ENCODE data around the gene ODAD4. TPM values are rescaled to one million over a fixed set of nuclear protein-coding genes. Genes with fewer than 3 reads are reported as not detected.
A peak's percentile ranks its signal among the peaks of the same experiment; 100 is the strongest.

ODAD4 gene
- total RNA-seq, 2 donors from 2014 or later, result 3.7 to 4.3 TPM

DNA sequence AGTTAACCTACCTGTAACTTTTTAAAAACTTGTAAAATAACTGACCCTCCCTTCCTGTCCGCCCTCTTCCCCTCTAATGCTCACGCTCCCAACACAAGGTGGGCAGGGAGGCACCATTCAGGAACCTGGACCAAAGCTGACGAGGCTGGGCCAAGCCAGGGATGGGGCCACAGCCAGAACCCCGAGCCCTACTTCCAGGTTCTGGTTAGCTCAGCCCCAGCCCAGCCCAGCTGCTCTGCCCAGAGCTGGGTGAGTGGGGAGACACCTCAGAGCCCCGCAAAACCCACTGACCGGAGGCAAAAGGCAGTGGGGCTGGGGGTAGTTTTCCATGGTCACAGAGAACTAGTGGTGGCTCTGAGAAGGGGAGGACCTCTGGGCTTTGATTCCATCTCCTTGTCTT lies 43.6 kb downstream of the ODAD4 start:
- Mint-ChIP-seq H3K36me3 (ENCODE audit: low read depth) (peaks cover 6% of the 10 kb centered on the region), H3K4me1 (peaks cover 15% of the 10 kb centered on the region), H3K27ac (peak overlapping the region; percentile 47), H3K4me3 (no peak overlapping the region), H3K27me3 (no peaks in the 10 kb centered on the region)
- no peaks in the 10 kb centered on the region for H3K9me3 ChIP-seq (ENCODE audit: control insufficient read depth, low read length, poor library complexity, severe bottlenecking)
- DNase-seq (no peak), ATAC-seq (no peak)

DNA sequence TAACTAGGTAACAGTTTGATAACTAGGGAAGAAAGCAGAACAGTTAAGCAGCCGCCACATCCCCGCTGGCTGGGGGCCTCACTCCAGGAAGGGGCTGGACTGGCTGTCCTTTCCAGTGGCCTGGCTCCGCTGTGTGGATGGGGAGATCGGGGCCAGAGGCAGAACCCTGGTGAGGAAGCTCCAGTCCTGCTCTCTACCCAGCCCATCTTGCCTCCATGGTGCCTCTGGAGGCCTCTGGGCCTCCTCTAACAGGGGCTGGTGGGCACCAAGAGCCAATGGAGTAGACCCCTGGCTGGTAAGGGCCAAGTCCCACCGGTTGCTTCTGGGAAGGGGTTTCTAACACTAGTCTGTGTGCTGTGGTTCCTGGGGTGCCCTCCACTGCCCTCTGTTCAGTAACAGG lies 44.2 kb downstream of the ODAD4 start:
- H3K4me3 Mint-ChIP-seq, result no peak overlapping the region

DNA sequence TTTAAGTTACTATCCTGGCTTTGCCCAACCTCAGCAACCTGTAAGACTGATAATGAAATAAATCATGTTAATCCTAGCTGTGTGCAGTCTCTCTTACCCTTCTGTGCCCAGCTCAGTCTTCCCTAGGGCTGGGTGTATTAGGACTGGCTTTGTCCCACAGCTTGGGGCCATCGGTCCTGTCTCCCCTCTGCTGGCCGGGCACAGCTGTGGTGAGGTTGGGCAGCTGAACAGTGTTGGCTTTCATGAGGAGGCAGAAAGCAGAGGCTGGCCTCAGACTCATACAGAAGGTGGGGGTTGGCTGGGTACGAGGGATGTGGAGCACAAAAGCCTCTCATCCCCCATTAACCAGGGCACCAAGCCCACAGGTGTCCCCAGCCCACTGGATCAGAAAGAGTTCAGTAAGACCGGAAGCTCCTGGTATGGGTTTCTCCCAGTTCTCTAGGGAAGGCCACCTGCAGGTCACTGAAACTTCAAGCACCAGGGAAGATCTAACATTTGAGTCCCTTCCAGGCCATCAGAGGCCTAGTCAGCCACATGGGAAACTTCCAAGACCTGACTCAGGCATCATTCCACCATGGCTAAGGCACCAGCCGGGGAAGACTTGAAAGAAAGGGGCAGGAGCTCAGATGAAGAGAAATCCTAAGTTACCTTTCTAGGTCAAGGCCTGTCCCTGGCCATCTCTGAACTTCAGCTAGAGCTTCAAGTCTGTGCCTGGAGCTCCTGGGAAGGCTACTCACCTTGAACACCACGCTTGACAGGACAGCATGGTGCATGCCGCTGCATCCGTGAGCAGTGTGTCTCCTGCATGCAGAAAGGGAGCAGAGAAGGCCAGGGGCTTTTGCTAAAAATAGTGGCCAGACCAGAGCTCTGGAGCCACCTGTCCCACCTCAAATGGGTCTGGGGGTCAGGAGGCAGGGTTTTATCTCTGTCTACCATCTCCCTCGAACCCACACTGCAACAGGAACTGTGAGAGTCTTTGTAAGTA lies 45.0 kb downstream of the ODAD4 start:
- DNase-seq, result no peak
- Mint-ChIP-seq H3K36me3 (ENCODE audit: low read depth) (peaks cover 6% of the 10 kb centered on the region), H3K27me3 (no peaks in the 10 kb centered on the region), H3K4me1 (peaks cover 15% of the 10 kb centered on the region), H3K27ac (no peak overlapping the region), H3K4me3 (no peak overlapping the region)
- H3K9me3 ChIP-seq (ENCODE audit: control insufficient read depth, low read length, poor library complexity, severe bottlenecking), result no peaks in the 10 kb centered on the region
- no peak for ATAC-seq

More for the DNA sequence above, 44.2 kb downstream of the ODAD4 start:
- H3K9me3 ChIP-seq (ENCODE audit: control insufficient read depth, low read length, poor library complexity, severe bottlenecking), result no peaks in the 10 kb centered on the region
- Mint-ChIP-seq H3K36me3 (ENCODE audit: low read depth) (peaks cover 6% of the 10 kb centered on the region), H3K27me3 (no peaks in the 10 kb centered on the region), H3K27ac (peak overlapping the region; percentile 47), H3K4me1 (peaks cover 15% of the 10 kb centered on the region)
- ATAC-seq (no peak), DNase-seq (no peak)

DNA sequence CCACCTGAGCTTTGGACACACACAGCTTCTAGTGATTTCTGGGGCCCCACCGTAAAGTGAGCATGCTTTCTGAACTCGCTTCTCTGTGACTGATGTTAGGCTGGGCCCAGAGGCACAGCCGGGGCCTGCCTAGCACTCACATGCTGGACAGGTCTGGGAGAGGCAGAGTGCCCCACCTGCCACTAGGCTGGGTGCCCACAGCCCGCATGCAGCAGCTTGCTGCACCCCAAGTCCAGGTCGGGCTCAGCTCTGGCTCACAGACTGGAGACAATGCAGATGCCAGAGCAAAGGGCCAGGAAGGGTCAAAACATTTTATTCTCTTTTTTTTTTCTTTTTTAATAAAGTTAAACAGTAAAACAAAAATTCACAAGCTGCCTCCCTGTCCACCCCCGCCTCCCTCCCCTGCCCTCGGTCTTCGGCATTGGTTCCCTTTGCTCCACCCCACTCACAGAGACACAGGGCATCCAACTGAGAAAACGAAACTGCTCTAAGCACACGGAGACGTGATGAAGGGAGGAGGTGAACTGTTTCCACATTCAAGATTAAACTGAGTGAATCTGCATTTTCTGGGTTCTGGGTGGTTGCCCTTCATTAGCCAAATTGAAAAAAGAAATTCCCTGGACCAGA lies 45.8 kb downstream of the ODAD4 start:
- H3K4me3 Mint-ChIP-seq, result no peak overlapping the region
- no peak overlapping the region for H3K27ac Mint-ChIP-seq
- ATAC-seq (no peak), DNase-seq (no peak)
- peaks cover 13% of the 10 kb centered on the region for H3K4me1 Mint-ChIP-seq
- peaks cover 6% of the 10 kb centered on the region for H3K36me3 Mint-ChIP-seq (ENCODE audit: low read depth)
- H3K27me3 Mint-ChIP-seq, result no peaks in the 10 kb centered on the region
- no peaks in the 10 kb centered on the region for H3K9me3 ChIP-seq (ENCODE audit: control insufficient read depth, low read length, poor library complexity, severe bottlenecking)

DNA sequence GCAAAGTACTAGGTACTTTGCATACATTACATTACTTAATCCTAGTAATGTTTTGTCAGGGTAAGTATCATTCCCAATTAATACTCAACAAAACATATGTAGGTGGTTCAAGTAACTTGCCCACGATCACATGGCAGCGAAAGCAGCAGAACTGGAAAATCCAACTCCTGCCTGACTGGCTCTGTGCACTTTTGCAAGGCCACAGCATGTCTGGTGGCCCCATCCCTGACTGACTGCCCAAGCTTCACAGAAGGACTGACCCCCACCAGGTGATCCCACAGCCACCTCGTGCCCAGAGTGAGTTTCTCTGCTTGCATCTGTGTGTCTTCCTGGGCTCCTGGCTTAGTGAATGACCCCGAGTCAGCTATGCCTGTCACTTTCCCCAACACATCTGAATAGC lies 47.6 kb downstream of the ODAD4 start:
- DNase-seq (no peak), ATAC-seq (no peak)
- H3K9me3 ChIP-seq (ENCODE audit: control insufficient read depth, low read length, poor library complexity, severe bottlenecking), result no peaks in the 10 kb centered on the region
- H3K4me3 Mint-ChIP-seq, result no peak overlapping the region
- no peak overlapping the region for H3K27ac Mint-ChIP-seq
- H3K27me3 Mint-ChIP-seq, result no peaks in the 10 kb centered on the region
- peaks cover 8% of the 10 kb centered on the region for H3K4me1 Mint-ChIP-seq
- peaks cover 9% of the 10 kb centered on the region for H3K36me3 Mint-ChIP-seq (ENCODE audit: low read depth)

DNA sequence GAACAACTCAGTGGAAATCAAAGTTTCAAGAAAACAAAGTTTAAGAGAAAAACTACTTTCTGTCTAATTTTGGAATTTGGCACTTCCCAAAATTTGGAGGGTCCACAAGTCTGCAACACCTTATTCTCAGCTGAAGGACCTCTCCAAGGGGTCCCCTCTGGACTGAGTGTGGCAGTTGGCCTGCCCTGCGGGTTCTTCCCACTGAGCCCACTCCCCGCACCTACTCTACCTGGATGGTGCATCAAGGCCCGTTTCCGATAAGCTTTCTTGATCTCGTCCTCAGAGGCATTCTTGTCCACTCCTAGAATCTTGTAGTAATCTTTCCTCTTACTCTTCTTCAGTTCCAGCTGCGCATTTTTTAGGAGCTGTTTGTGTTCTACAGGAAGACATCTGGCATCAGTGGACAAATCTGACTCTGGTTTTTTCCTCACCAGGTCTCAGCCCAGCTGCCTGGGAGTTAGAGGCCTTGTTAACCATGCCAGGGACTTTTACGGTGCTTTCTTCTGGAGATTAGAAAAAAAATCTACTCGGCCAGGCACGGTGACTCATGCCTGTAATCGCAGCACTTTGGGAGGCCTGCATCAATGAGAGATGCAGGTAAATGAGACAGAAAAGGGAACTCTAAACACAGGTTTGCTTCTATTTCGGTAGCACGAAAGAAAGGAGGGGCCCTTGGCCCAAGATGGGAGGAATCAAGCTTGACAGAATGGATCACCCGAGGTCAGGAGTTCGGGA lies 51.8 kb downstream of the ODAD4 start:
- H3K4me1 Mint-ChIP-seq, result peaks cover 4% of the 10 kb centered on the region
- H3K27ac Mint-ChIP-seq, result no peak overlapping the region
- ATAC-seq (no peak), DNase-seq (no peak)
- no peaks in the 10 kb centered on the region for H3K27me3 Mint-ChIP-seq
- no peaks in the 10 kb centered on the region for H3K9me3 ChIP-seq (ENCODE audit: control insufficient read depth, low read length, poor library complexity, severe bottlenecking)
- no peak overlapping the region for H3K4me3 Mint-ChIP-seq
- H3K36me3 Mint-ChIP-seq (ENCODE audit: low read depth), result peaks cover 13% of the 10 kb centered on the region

DNA sequence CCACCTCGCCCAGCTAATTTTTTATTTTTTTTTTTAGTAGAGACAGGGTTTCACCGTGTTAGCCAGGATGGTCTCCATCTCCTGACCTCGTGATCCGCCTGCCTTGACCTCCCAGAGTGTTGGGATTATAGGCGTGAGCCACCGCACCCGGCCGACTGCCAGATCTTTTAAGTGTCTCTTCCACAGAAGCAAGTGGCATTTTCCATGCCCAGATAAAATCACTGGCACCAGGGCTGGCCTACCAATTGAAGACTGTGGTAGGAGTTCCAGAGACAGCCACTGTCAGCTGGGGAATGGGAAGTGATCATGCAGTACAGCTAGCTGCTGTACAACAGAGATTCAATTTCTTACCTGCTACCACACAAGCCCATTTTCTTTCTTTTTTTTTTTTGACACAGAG lies 54.0 kb downstream of the ODAD4 start:
- Mint-ChIP-seq H3K27ac (peak overlapping the region; percentile 6), H3K36me3 (ENCODE audit: low read depth) (peaks cover 11% of the 10 kb centered on the region), H3K4me1 (peaks cover 4% of the 10 kb centered on the region), H3K27me3 (no peaks in the 10 kb centered on the region), H3K4me3 (no peak overlapping the region)
- ATAC-seq (no peak), DNase-seq (no peak)
- H3K9me3 ChIP-seq (ENCODE audit: control insufficient read depth, low read length, poor library complexity, severe bottlenecking), result no peaks in the 10 kb centered on the region

DNA sequence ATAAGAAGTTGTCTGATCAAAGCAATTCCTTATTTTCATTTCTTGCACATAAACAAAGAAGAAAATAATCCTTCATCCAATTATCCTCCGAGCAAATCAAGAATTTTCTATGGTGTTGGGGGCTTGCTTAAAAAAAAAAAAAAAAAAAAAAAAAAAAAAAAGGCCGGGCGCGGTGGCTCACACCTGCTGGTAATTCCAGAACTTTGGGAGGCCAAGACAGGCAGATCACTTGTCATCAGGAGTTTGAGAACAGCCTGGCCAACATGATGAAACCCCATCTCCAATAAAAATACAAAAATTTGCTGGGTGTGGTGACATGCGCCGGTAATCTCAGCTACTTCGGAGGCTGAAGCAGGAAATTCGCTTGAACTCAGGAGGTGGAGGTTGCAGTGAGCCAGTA lies 55.5 kb downstream of the ODAD4 start:
- DNase-seq, result no peak
- Mint-ChIP-seq H3K4me1 (peaks cover 5% of the 10 kb centered on the region), H3K27ac (no peak overlapping the region), H3K27me3 (no peaks in the 10 kb centered on the region), H3K36me3 (ENCODE audit: low read depth) (peaks cover 11% of the 10 kb centered on the region), H3K4me3 (no peak overlapping the region)
- no peaks in the 10 kb centered on the region for H3K9me3 ChIP-seq (ENCODE audit: control insufficient read depth, low read length, poor library complexity, severe bottlenecking)
- no peak for ATAC-seq

DNA sequence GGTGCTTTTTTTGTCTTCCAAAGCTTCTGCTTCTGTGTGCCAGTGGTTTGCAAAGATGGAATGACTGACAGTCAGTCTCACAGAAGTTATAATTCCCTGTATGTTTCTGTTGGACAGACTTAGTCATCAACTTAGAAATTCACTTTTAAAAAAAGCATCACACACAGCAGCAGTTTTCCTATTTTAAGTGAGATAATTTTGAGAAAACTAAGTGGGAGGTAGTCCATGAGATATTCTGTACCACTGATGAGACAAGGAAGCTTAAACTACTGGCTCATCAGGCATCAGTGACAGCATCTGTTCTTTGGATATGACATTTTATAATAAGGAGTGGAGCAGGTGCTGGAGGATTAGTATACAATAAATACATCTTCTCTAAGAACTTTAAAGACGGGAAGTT lies 56.2 kb downstream of the ODAD4 start:
- no peaks in the 10 kb centered on the region for H3K9me3 ChIP-seq (ENCODE audit: control insufficient read depth, low read length, poor library complexity, severe bottlenecking)
- ATAC-seq, result no peak
- no peak for DNase-seq
- Mint-ChIP-seq H3K4me3 (no peak overlapping the region), H3K4me1 (peaks cover 7% of the 10 kb centered on the region), H3K36me3 (ENCODE audit: low read depth) (peaks cover 10% of the 10 kb centered on the region), H3K27me3 (no peaks in the 10 kb centered on the region), H3K27ac (no peak overlapping the region)

DNA sequence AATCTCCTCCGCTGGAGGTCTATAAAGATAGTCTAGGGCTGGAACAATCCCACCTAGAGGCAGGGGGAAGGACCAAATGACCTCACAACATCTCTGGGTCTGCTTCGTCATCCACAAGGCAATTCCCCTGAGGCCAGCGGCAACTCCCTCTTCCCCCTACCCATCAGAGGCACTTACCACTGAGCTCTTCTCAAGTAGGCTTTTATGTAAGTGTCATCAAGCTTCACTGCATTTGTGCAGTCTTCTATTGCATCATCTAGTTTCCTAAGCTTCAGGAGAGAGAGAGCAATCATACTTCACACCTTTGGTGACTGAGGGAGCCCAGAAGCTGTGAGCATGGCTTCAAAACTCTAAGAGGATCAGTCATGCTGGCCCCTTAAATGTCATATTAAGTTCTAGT lies 57.2 kb downstream of the ODAD4 start:
- H3K4me3 Mint-ChIP-seq, result no peak overlapping the region
- H3K27me3 Mint-ChIP-seq, result no peaks in the 10 kb centered on the region
- ATAC-seq (no peak), DNase-seq (no peak)
- no peak overlapping the region for H3K27ac Mint-ChIP-seq
- peaks cover 7% of the 10 kb centered on the region for H3K4me1 Mint-ChIP-seq
- H3K36me3 Mint-ChIP-seq (ENCODE audit: low read depth), result peaks cover 8% of the 10 kb centered on the region
- H3K9me3 ChIP-seq (ENCODE audit: control insufficient read depth, low read length, poor library complexity, severe bottlenecking), result no peaks in the 10 kb centered on the region

DNA sequence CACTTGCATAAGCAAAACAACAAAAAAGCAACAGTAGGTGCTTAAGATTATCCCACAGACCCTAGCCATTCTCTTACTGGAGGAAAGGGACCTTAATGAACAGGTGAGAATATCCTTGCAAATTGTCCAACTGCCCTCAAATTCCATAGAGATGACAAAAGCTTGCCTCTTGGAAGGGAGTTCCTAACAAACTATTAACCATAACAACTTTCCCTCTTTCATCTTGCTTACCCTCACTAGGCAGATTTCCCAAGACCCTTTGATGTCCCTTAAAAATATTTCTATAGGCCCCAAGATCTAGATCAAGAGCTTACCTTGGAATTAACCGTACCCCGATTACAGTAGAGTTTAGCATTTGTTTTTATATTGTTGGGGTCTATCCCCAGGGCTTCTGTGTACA lies 58.0 kb downstream of the ODAD4 start:
- H3K9me3 ChIP-seq (ENCODE audit: control insufficient read depth, low read length, poor library complexity, severe bottlenecking), result no peaks in the 10 kb centered on the region
- DNase-seq (no peak), ATAC-seq (no peak)
- Mint-ChIP-seq H3K27me3 (no peaks in the 10 kb centered on the region), H3K4me1 (peaks cover 7% of the 10 kb centered on the region), H3K36me3 (ENCODE audit: low read depth) (peaks cover 8% of the 10 kb centered on the region), H3K4me3 (peak overlapping the region; percentile 12), H3K27ac (no peak overlapping the region)

DNA sequence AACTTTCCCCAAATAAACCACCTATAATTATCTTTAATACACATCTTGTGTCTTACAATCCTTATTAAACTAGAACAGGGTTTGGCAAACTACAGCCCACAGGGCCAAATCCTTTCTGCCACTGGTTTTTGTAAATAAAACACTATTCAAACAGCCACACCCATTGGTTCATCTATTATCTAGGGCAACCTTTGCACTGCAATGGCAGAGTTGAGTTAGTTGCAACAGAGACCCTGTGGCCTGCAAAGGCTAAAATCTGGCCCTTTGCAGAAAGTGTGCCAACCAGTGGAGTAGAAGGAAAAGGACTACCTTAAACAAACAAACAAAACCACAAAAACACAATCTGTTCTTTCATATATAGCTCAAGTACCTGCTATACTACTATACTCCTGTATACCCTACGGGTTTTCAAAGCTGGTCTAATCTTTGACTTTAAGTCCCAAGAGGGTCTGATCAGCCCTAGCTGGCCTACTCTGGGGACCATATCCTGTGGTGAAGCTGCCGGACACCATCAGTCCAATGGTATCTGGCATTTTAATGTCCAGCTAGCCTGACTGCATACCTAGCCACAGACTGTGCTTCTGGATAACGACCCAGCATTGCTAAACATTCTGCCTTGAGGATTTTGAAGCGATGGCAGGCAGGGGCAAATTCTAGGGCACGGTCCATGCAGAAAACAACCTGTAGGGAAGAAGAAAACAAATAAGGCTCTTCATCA lies 59.4 kb downstream of the ODAD4 start:
- H3K4me3 Mint-ChIP-seq, result no peak overlapping the region
- ATAC-seq (no peak), DNase-seq (no peak)
- H3K9me3 ChIP-seq (ENCODE audit: control insufficient read depth, low read length, poor library complexity, severe bottlenecking), result no peaks in the 10 kb centered on the region
- no peaks in the 10 kb centered on the region for H3K27me3 Mint-ChIP-seq
- no peak overlapping the region for H3K27ac Mint-ChIP-seq
- peaks cover 7% of the 10 kb centered on the region for H3K4me1 Mint-ChIP-seq
- H3K36me3 Mint-ChIP-seq (ENCODE audit: low read depth), result peaks cover 4% of the 10 kb centered on the region

DNA sequence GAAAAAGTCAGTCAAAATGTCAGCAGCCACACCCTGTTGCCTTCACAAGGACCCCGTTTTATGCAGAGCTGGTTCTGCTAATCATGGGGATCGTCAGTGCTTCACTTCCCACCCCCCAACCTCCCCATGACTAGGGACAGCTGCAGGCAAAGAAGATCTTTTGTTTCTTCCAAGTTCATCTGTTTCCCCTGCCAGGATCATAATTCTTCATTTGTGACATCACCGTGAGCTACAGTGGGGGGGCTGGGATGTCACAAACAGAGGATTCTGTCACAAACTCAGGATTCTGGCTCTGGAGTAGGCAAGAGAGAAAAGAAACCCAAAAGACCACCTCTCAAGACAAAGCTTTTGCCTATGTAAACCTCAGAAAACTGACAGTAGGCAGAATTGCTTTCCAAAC lies 62.2 kb downstream of the ODAD4 start:
- Mint-ChIP-seq H3K36me3 (ENCODE audit: low read depth) (peaks cover 4% of the 10 kb centered on the region), H3K27me3 (no peaks in the 10 kb centered on the region), H3K4me1 (peaks cover 9% of the 10 kb centered on the region), H3K4me3 (no peak overlapping the region), H3K27ac (no peak overlapping the region)
- H3K9me3 ChIP-seq (ENCODE audit: control insufficient read depth, low read length, poor library complexity, severe bottlenecking), result no peaks in the 10 kb centered on the region
- DNase-seq (no peak), ATAC-seq (no peak)
